ENCODE measurements around the gene CEP57L1. TPM values are rescaled to one million over a fixed set of nuclear protein-coding genes. Genes with fewer than 3 reads are reported as not detected.

CEP57L1 gene
- total and polyA plus RNA-seq, 10 of the 15 experiments (the other 5 are each of a cell fraction or from before 2014, with no cell fraction given) = 12.7 to 30.5 (median 21.9) TPM

GRCh38 chr6:109178921-109179320, 83.6 kb downstream of the CEP57L1 start:
- H3K79me2 ChIP-seq (ENCODE audit: control insufficient read depth, insufficient read depth, low read length) = no peaks in the 10 kb centered on the region
- in situ Hi-C loops (cut with MboI) (no loop called here), intact Hi-C loops (cut with micrococcal nuclease; ENCODE audit: unreplicated experiment) (no loop called here)
- SMC1A ChIA-PET (ENCODE audit: uncharacterized antibody, unreplicated experiment) = interaction anchor here (0.7 to 1.2 kb wide), 2 partner anchors 9 to 82 kb away, joined by 3 read pairs; no protein-coding TSS in a partner anchor
- H3K36me3 ChIP-seq (ENCODE audit: control insufficient read depth in 2 of 2, insufficient read depth in 2 of 2, low read length in 1 of 2) = no peaks in the 10 kb centered on the region
- TF ChIP-seq KLF5 (IDR thresholded peaks at IDR 0.05; ENCODE audit: partially characterized antibody) = no peak
- peak; percentile 28; the same call in 1 of the 2 replicates for TF ChIP-seq RUNX3 (IDR thresholded peaks at IDR 0.05; ENCODE audit: low read length)
- no peak for DNase-seq (ENCODE audit: low read depth, low spot score)
- no peaks in the 10 kb centered on the region for H3K9me3 ChIP-seq (replicated peaks; ENCODE audit: control insufficient read depth, insufficient read depth, low read length)
- no peak overlapping the region for H3K4me3 ChIP-seq
- H4K20me1 ChIP-seq (ENCODE audit: control insufficient read depth, insufficient read depth) = no peaks in the 10 kb centered on the region
- no peak overlapping the region for H3K9ac ChIP-seq (ENCODE audit: control insufficient read depth, insufficient read depth, low read length)
- H3K27ac ChIP-seq (ENCODE audit: control insufficient read depth, insufficient read depth) = no peak overlapping the region
- FAIRE-seq = no peak
- BruUV-seq (replicated peaks) = no TSS peak
- no peak overlapping the region for H3K4me2 ChIP-seq (ENCODE audit: control insufficient read depth, insufficient read depth)
- H2AFZ ChIP-seq (ENCODE audit: control insufficient read depth, low read depth, low read length) = no peak overlapping the region
- 67% methylated on average over 1 of the region's 1 CpG for WGBS (ENCODE audit: insufficient coverage, insufficient replicate concordance, low lambda C conversion rate, missing lambda C conversion rate)
- RAD21 ChIA-PET (ENCODE audit: unreplicated experiment) = no interaction called here
- no peaks in the 10 kb centered on the region; a peak in 1 of 4 replicates for H3K27me3 ChIP-seq (replicated peaks in 1 of 2; ENCODE audit: control insufficient read depth in 2 of 2, insufficient read depth in 2 of 2, low read length in 1 of 2)
- POLR2A ChIA-PET = interaction anchor here (0.6 kb wide), 1 partner anchor 29 kb away, joined by 3 read pairs; no protein-coding TSS in a partner anchor
- H3K4me1 ChIP-seq (ENCODE audit: control insufficient read depth, insufficient read depth, low read length) = no peaks in the 10 kb centered on the region
- no peak for ATAC-seq
- CTCF ChIA-PET = no interaction called here

DNA sequence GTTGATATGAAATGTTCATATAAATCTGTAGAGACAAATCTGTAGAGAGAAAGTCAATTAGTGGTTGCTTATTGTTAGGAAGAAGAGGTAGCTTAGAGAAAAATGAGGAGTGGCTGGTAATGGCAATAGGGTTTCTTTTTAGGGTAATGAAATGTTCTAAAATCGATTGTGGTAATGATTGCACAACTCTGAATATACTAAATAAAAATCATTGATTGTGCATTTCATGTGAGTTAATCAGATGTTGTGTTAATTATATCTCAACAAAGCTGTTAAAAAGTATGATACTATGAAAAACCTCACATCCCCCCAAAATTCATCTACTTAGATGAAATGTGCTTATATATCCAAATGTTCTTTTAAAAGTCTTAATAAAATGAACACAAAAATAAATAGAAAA, 84.2 kb downstream of the CEP57L1 start:
- SMC1A ChIA-PET (ENCODE audit: uncharacterized antibody, unreplicated experiment) = interaction anchor here (0.6 to 1.2 kb wide), 3 partner anchors 8 to 198 kb away, joined by 3 read pairs; no protein-coding TSS in a partner anchor
- DNase-seq (ENCODE audit: low read depth, low spot score) = no peak
- POLR2A ChIA-PET = interaction anchor here (0.6 kb wide), 1 partner anchor 29 kb away, joined by 3 read pairs; no protein-coding TSS in a partner anchor
- no peak for TF ChIP-seq IRF3 (IDR thresholded peaks at IDR 0.05)
- no peak for TF ChIP-seq SMAD5 (IDR thresholded peaks at IDR 0.05; ENCODE audit: low read depth)
- TF ChIP-seq BCL11A (IDR thresholded peaks at IDR 0.05; ENCODE audit: low read depth, low read length) = no peak
- no peak for TF ChIP-seq STAT1 (conservative IDR thresholded peaks at IDR 0.05)
- no peak for TF ChIP-seq PRDM15 (CRISPR knock-in tag; IDR thresholded peaks at IDR 0.05)
- no peak for TF ChIP-seq MEF2A (IDR thresholded peaks at IDR 0.05; ENCODE audit: insufficient read depth, low read depth, low read length)
- TF ChIP-seq, protein P1, sequence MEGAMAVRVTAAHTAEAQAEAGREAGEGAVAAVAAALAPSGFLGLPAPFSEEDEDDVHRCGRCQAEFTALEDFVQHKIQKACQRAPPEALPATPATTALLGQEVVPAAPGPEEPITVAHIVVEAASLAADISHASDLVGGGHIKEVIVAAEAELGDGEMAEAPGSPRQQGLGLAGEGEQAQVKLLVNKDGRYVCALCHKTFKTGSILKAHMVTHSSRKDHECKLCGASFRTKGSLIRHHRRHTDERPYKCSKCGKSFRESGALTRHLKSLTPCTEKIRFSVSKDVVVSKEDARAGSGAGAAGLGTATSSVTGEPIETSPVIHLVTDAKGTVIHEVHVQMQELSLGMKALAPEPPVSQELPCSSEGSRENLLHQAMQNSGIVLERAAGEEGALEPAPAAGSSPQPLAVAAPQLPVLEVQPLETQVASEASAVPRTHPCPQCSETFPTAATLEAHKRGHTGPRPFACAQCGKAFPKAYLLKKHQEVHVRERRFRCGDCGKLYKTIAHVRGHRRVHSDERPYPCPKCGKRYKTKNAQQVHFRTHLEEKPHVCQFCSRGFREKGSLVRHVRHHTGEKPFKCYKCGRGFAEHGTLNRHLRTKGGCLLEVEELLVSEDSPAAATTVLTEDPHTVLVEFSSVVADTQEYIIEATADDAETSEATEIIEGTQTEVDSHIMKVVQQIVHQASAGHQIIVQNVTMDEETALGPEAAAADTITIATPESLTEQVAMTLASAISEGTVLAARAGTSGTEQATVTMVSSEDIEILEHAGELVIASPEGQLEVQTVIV (IDR thresholded peaks at IDR 0.05; ENCODE audit: borderline replicate concordance, partially characterized antibody) = no peak

More for the DNA sequence above, 84.2 kb downstream of the CEP57L1 start:
- ATAC-seq (no peak), FAIRE-seq (no peak)
- Histone ChIP-seq H4K20me1 (ENCODE audit: control insufficient read depth, insufficient read depth) (no peaks in the 10 kb centered on the region), H3K9ac (ENCODE audit: control insufficient read depth, insufficient read depth, low read length) (no peak overlapping the region), H3K9me3 (replicated peaks; ENCODE audit: control insufficient read depth, insufficient read depth, low read length) (no peaks in the 10 kb centered on the region), H3K4me3 (no peak overlapping the region), H3K36me3 (ENCODE audit: control insufficient read depth in 2 of 2, insufficient read depth in 2 of 2, low read length in 1 of 2) (no peaks in the 10 kb centered on the region), H2AFZ (ENCODE audit: control insufficient read depth, low read depth, low read length) (no peak overlapping the region), H3K4me1 (ENCODE audit: control insufficient read depth, insufficient read depth, low read length) (no peaks in the 10 kb centered on the region), H3K27ac (ENCODE audit: control insufficient read depth, insufficient read depth) (no peak overlapping the region), H3K27me3 (replicated peaks in 1 of 2; ENCODE audit: control insufficient read depth in 2 of 2, insufficient read depth in 2 of 2, low read length in 1 of 2) (no peaks in the 10 kb centered on the region; a peak in 1 of 4 replicates), H3K4me2 (ENCODE audit: control insufficient read depth, insufficient read depth) (no peak overlapping the region), H3K79me2 (ENCODE audit: control insufficient read depth, insufficient read depth, low read length) (no peaks in the 10 kb centered on the region)
- BruUV-seq (replicated peaks) = no TSS peak
- 0% methylated on average over 1 of the region's 1 CpG for WGBS (ENCODE audit: insufficient coverage, insufficient replicate concordance, low lambda C conversion rate, missing lambda C conversion rate)
- ChIA-PET CTCF (no interaction called here), RAD21 (ENCODE audit: unreplicated experiment) (no interaction called here)
- in situ Hi-C loops (cut with MboI) (no loop called here), intact Hi-C loops (cut with micrococcal nuclease; ENCODE audit: unreplicated experiment) (no loop called here)
